GM12878 (cell line): ENCODE results near the gene PNLDC1. TPM values are rescaled to one million over a fixed set of nuclear protein-coding genes. Genes with fewer than 3 reads are reported as not detected.

ENCODE experiments used
- ATAC-seq: fragments of 200-7000 bp; cut with Tn5 transposase; 3 replicates; pipeline ENCODE4 v1.9.1; 2020; ENCODE audit warnings: mild to moderate bottlenecking, moderate library complexity
- BruUV-seq: library from RNA; stranded (reverse); fragments of 400-500 nt; replicated peaks from 2 replicates; lab custom pipeline; 2021; lab: Mats Ljungman, UMichigan
- CTCF ChIA-PET: fragments of 300-600 bp; sonication (Branson Sonifier 250); formaldehyde crosslinking; extraction: SDS; loops from one replicate; lab custom pipeline; 2021; ENCODE audit warnings: inconsistent platforms; lab: Yijun Ruan, JAX
- POLR2A ChIA-PET: fragments of 350-600 bp; formaldehyde crosslinking; extraction: SDS; loops from one replicate; lab custom pipeline; 2021; ENCODE audit warnings: inconsistent platforms; lab: Charles Lee
- RAD21 ChIA-PET: fragments of 300-600 bp; sonication (Branson Sonifier 250); formaldehyde crosslinking; loops from one replicate; lab custom pipeline; 2023; ENCODE audit warnings: antibody characterized with exemption; ENCODE audit not compliant: unreplicated experiment; lab: Charles Lee
- SMC1A ChIA-PET: fragments of 300-600 bp; sonication (Branson Sonifier 250); formaldehyde crosslinking; loops from one replicate; lab custom pipeline; 2023; ENCODE audit not compliant: unreplicated experiment, uncharacterized antibody; lab: Charles Lee
- DNase-seq: peaks from one replicate; pipeline ENCODE4 v3.0.0-alpha.2; 2011; ENCODE audit warnings: low read depth, low spot score
- FAIRE-seq: peaks from 3 replicates; lab custom pipeline; 2011; peaks lifted over from hg19 to GRCh38; lab: Jason Lieb, UNC
- H2AFZ ChIP-seq: 2 replicates; pipeline ENCODE4 v1.6.0; 2011; ENCODE audit warnings: low read depth, low read length, control low read depth; ENCODE audit not compliant: control insufficient read depth
- H3K27ac ChIP-seq: 2 replicates; pipeline ENCODE4 v1.5.1; 2011; ENCODE audit warnings: control low read depth; ENCODE audit not compliant: control insufficient read depth, insufficient read depth
- H3K27me3 ChIP-seq, 2 experiments: replicated peaks in 1 of 2; 2 replicates each; pipeline versions ENCODE4 v1.6.0 to v1.6.1; 2011; ENCODE audit warnings: low read length in 1 of 2; ENCODE audit not compliant: control insufficient read depth in 2 of 2, insufficient read depth in 2 of 2
- H3K36me3 ChIP-seq, 2 experiments: 2 replicates each; pipeline ENCODE4 v1.5.1; 2011; ENCODE audit warnings: low read length in 1 of 2; ENCODE audit not compliant: control insufficient read depth in 2 of 2, insufficient read depth in 2 of 2
- H3K4me1 ChIP-seq: 2 replicates; pipeline ENCODE4 v1.6.1; 2011; ENCODE audit warnings: mild to moderate bottlenecking, low read length, moderate library complexity, mixed read lengths; ENCODE audit not compliant: control insufficient read depth, insufficient read depth
- H3K4me2 ChIP-seq: 2 replicates; pipeline ENCODE4 v1.6.0; 2011; ENCODE audit warnings: control low read depth; ENCODE audit not compliant: control insufficient read depth, insufficient read depth
- H3K4me3 ChIP-seq: fragments of 200-600 bp; sonication (generic); 2 replicates; pipeline ENCODE4 v1.5.1; 2016
- H3K79me2 ChIP-seq: 2 replicates; pipeline ENCODE4 v1.6.0; 2011; ENCODE audit warnings: low read length; ENCODE audit not compliant: control insufficient read depth, insufficient read depth
- H3K9ac ChIP-seq: 2 replicates; pipeline ENCODE4 v1.8.0; 2011; ENCODE audit warnings: low read length, control low read depth, mixed read lengths; ENCODE audit not compliant: control insufficient read depth, insufficient read depth
- H3K9me3 ChIP-seq: replicated peaks from 3 replicates; pipeline ENCODE4 v1.5.1; 2011; ENCODE audit warnings: mild to moderate bottlenecking, low read length; ENCODE audit not compliant: control insufficient read depth, insufficient read depth
- H4K20me1 ChIP-seq: 2 replicates; pipeline ENCODE4 v1.6.0; 2011; ENCODE audit not compliant: control insufficient read depth, insufficient read depth
- EGR1 ChIP-seq, 2 experiments: IDR thresholded peaks; 1 replicate in 1 of 2; 2 replicates in 1 of 2; pipeline ENCODE4 v1.6.1; 2011 to 2012; ENCODE audit warnings: low read depth in 2 of 2, low read length in 2 of 2, borderline replicate concordance in 1 of 2, mild to moderate bottlenecking in 1 of 2, moderate library complexity in 1 of 2
- EZH2 ChIP-seq: IDR thresholded peaks from 2 replicates; pipeline ENCODE4 v1.6.1; 2012; ENCODE audit warnings: low read depth, mild to moderate bottlenecking, control low read depth, inconsistent platforms, low read length, borderline replicate concordance; ENCODE audit not compliant: control insufficient read depth
- NFIC ChIP-seq: IDR thresholded peaks from 2 replicates; pipeline ENCODE4 v1.6.1; 2012; ENCODE audit warnings: low read depth, mild to moderate bottlenecking, inconsistent platforms, low read length, moderate library complexity
- NR2C1 ChIP-seq: fragments of 450-650 bp; IDR thresholded peaks from 2 replicates; pipeline ENCODE4 v1.6.1; 2017; ENCODE audit warnings: antibody characterized with exemption, mild to moderate bottlenecking, moderate library complexity
- SPI1 ChIP-seq: IDR thresholded peaks from 2 replicates; pipeline ENCODE4 v1.6.1; 2011; ENCODE audit warnings: low read depth, mild to moderate bottlenecking, low read length, moderate library complexity, borderline replicate concordance; ENCODE audit not compliant: insufficient read depth
- ZNF217 ChIP-seq: fragments of 450-650 bp; IDR thresholded peaks from 2 replicates; pipeline ENCODE4 v1.6.1; 2017; ENCODE audit warnings: antibody characterized with exemption, mild to moderate bottlenecking
- WGBS: methylation state at CpG from one replicate; pipeline ENCODE4 v1.1.6; 2016; ENCODE audit warnings: low lambda C conversion rate; ENCODE audit not compliant: insufficient replicate concordance, insufficient coverage; ENCODE audit errors: missing lambda C conversion rate; 5-methylcytosine and 5-hydroxymethylcytosine counted together
- in situ Hi-C: fragments of 300-500 bp; cut with MboI; formaldehyde crosslinking; loops from 9 replicates; pipeline ENCODE4 v1.14.3; 2018; ENCODE audit warnings: mixed read lengths
- intact Hi-C: fragments of 100-400 bp; cut with micrococcal nuclease; formaldehyde crosslinking; loops from one replicate; pipeline ENCODE4 v1.14.2; 2022; ENCODE audit not compliant: unreplicated experiment
- polyA plus RNA-seq, 11 experiments: library from polyadenylated mRNA; depleted of rRNA in 4 of 11; unstranded in 6 of 11; stranded (reverse) in 5 of 11; fragments of >200 nt; fragmentation: Nextera tagmentation in 4 of 11; fragmentation: Illumina TruSeq in 1 of 11; extraction: Ambion mirVana in 4 of 11; extraction: Trizol in 1 of 11; gene quantifications; 1 replicate in 1 of 11; 2 replicates in 10 of 11; pipeline versions ENCODE4 v1.2.1 to v1.2.3, GENCODE V29; 2011 to 2016; ENCODE audit warnings: inconsistent platforms in 2 of 11, missing spikeins in 2 of 11, low read depth in 1 of 11
- total RNA-seq, 4 experiments: library from RNA; depleted of rRNA in 3 of 4; stranded (reverse); fragments of >200 nt in 3 of 4; fragmentation: Illumina TruSeq in 1 of 4; extraction: Trizol in 1 of 4; gene quantifications; 2 replicates each; pipeline versions ENCODE4 v1.2.1 to v1.2.3, GENCODE V29; 2013 to 2021

PNLDC1 gene
- total and polyA plus RNA-seq, 10 of the 15 experiments (the other 5 are each of a cell fraction or from before 2014, with no cell fraction given) = 0.06 to 0.25 (median 0.09) TPM; not detected in 2

DNA sequence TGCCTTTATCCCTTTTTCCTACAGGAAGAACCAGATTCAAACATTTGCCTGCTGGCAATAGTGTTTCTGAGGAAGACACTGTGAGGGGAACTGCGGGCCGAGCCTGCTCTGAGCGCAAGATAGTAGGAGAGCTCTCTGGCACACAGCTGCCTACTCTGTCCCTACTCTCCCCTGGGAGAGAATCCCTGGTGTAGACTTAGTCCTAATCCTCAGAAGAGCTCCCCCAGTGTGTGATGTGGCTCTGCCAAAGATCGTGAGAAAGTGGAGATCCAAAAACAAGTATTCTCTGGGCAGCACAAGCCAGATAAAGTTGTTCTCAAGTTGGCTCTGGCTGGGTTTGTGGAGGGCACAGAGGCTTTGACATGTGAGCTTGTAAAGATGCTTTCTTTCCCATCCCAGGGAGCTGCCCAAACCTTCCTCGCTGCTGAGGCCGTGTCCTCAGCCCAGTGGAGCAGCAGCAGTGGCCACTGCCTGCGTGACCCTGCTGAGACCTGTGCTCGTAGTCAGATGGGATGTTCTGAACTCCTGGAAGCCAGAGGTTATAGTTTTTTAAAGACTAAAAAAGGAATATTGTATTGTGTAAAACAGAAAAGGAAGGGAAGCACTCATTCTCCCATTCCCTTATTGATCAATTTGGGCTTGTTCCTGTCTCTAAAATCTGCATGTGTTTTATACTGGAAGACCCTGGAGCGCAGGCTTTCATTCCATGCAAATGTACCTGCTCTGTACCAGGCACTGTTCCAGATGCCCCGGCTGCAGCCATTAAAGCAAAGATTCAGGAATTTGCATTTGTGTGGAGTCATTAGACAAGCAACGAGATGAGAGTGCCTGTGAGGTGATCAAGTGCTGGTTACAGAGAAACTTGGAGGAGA lies 30.7 kb downstream of the PNLDC1 start (continued):
- TF ChIP-seq NR2C1 (no peak), NFIC (no peak), EGR1 (IDR thresholded peaks at IDR 0.05; ENCODE audit: borderline replicate concordance in 1 of 2, low read depth in 2 of 2, low read length in 2 of 2) (no peak)

GRCh38 chr6:159831373-159831679 lies 31.2 kb downstream of the PNLDC1 start:
- ATAC-seq (no peak), DNase-seq (no peak), FAIRE-seq (no peak)
- POLR2A ChIA-PET = no interaction called here
- Histone ChIP-seq H3K27me3 (no peaks in the 10 kb centered on the region), H2AFZ (no peak overlapping the region), H3K9ac (no peak overlapping the region), H4K20me1 (no peaks in the 10 kb centered on the region), H3K36me3 (no peaks in the 10 kb centered on the region), H3K9me3 (no peaks in the 10 kb centered on the region), H3K4me1 (0 out of 2 replicates have a peak, but pooled peaks cover 9% of the 10 kb centered on the region), H3K27ac (no peak overlapping the region), H3K4me3 (no peak overlapping the region), H3K4me2 (no peak overlapping the region), H3K79me2 (no peaks in the 10 kb centered on the region)
- intact Hi-C loops = no loop called here
- no TSS peak for BruUV-seq
- SMC1A ChIA-PET = no interaction called here
- CTCF ChIA-PET = interaction anchor here (0.7 kb wide), 1 partner anchor 33 kb away, joined by 4 read pairs; no protein-coding TSS in a partner anchor
- WGBS = 67% methylated on average over 4 of the region's 4 CpGs
- RAD21 ChIA-PET = no interaction called here
- no peak for TF ChIP-seq SPI1
- TF ChIP-seq ZNF217 = no peak
- no peak for TF ChIP-seq EZH2
- in situ Hi-C loops = no loop called here
